Sciatic nerve (tissue), 2 donors: ENCODE measurements around the gene GANAB. TPM values are rescaled to one million over a fixed set of nuclear protein-coding genes. Genes with fewer than 3 reads are reported as not detected.
A peak's percentile ranks its signal among the peaks of the same experiment; 100 is the strongest.
"Not testable (repeated sequence)": the region's sequence is repeated elsewhere in the genome, so short reads cannot be mapped to it uniquely, and the experiment has no call there.

Source experiments
- ATAC-seq: fragments of 200-7000 bp; cut with Tn5 transposase; one replicate; pipeline ENCODE4 v1.9.1; 2020; ENCODE audit warnings: mild to moderate bottlenecking, moderate library complexity
- DNase-seq: peaks from one replicate; pipeline ENCODE4 v3.0.0-alpha.2; 2020; ENCODE audit warnings: low spot score
- intact Hi-C: fragments of 100-400 bp; cut with DNase I; formaldehyde crosslinking; loops from one replicate; pipeline ENCODE4 v1.14.2; 2022
- total RNA-seq: library from RNA; stranded (reverse); fragmentation: NEBNext Ultra II Directional; extraction: Animal tissue kit (Norgen Biotek cat#: 25700); gene quantifications from one replicate; pipeline ENCODE4 v1.2.1, GENCODE V29; 2021
- donor health status: DM: no; HTN: no; CAD: no.
- donor health status: DM: no; HTN: no; CAD: no.

Gene GANAB
- 219 TPM for total RNA-seq

DNA sequence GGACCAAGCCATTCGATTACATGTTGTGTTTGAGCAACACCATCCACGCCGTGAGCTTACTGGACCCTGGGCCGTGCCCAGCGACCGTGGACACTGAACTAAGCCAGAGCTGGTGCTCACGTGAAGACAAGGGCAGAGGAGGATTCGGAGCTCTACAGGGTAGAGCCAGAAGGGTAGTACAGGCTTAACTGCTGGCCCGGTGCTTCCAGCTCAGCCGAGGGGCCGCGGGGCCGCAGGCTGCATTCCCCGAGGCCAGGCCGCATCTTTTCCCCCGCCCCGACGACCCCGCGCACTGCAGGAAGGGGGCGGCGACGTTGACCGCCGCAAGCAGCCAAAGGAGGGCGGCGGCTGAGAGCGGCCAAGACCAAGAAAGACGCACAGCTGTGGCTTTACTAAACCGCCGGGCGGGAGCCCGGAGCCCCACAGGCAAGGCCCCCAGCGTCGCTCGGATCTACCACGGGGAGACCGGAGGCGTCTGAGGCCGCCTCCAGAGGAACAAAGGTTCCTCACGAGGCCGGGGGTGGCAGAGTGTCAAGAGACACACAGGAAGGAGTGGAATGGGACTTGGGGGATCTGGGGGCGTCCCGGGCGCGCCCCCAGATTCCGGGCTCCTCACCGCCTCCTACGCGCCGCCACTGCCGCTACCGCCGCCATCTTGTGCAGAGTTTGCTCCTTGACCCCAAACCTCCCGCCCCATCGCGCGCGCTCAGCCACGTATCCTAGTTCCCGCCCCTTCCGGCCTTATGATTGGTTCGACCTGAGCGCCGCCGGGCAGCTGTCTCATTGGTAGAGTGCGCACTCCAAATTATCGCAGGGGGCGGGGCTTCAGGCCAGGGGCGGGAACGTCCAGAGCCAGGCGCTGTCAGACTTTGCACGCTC, at the start of gene GANAB:
TSS of gene GANAB (minus strand) at position 668 of the 879 bp plus-strand sequence. CDS start at position 654, 14 bp downstream.
- intact Hi-C loops = no loop called here

DNA sequence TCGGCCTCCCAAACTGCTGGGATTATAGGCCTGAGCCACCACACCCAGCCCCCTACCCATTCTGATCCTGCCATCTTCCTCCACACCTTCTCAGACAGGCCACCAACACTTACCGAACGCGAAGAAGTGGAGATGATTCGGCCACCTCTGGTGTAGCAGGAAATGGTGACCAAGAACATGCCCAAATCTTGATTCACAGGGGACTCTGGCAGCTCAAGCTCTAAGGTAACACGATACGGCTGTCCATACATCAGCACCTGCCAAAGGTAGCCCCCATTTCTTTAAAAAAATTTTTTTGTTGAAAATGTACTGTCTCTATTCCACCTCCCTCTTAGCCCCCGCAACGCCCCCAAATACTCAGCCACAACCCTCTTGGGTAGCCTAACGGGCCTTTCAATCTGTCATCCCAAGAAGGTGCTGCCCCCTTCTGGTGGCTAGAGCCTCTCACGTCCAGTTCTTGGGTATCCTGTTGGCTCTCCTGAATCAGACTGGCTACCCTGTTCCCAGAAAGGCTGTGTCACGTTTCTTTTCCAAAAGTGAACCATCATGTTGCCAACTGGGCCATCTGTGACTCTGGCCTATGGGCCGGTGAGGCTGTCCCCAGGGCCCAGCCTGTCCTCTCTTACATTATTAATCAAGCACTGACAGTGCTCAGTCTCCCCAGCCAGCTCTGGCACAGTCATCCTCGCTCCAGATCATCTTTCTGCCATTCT, 48.2 kb upstream of the GANAB start:
- ATAC-seq (peak; percentile 82), DNase-seq (peak; percentile 88)
- intact Hi-C loops = no loop called here

More for the DNA sequence above, at the start of gene GANAB:
- ATAC-seq (peak; percentile 99), DNase-seq (peak; percentile 100)

- ATAC-seq, DNase-seq, intact Hi-C loops: not testable (repeated sequence)
Measured at GRCh38 chr11:62693624-62694023, 47.2 kb upstream of the GANAB start.

- DNase-seq (peak; percentile 89), ATAC-seq (peak; percentile 96)
- intact Hi-C loops = no loop called here
Measured at GRCh38 chr11:62689421-62690183, 43.2 kb upstream of the GANAB start, which contains the start of gene LRRN4CL. Gene LRRN4CL (minus strand): TSS chr11:62689530. CDS start chr11:62688508, 1,022 bp downstream.

- no peak for ATAC-seq
- no peak for DNase-seq
- intact Hi-C loops = no loop called here
Measured at GRCh38 chr11:62688491-62688890, 42.1 kb upstream of the GANAB start.

GRCh38 chr11:62687508-62688396, 41.3 kb upstream of the GANAB start:
- peak; percentile 52 for ATAC-seq
- intact Hi-C loops = no loop called here
- DNase-seq = no peak

DNA sequence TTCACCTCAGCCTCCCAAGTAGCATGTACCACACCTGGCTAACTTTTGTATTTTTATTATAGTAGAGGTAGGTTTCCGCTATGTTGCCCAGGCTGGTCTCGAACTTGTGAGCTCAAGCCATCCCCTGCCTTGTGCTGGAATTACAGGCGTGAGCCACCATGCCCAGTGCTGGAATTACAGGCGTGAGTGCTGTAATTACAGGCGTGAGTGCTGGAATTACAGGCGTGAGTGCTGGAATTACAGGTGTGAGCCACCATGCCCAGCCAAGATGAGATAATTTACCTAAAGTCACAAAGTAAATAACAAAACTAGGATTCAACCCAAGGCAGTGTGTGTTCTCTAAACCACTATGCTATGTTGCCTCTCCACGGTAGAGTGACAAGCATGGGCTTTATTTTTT, 36.1 kb upstream of the GANAB start:
- intact Hi-C loops = no loop called here
- DNase-seq (no peak), ATAC-seq (no peak)

DNA sequence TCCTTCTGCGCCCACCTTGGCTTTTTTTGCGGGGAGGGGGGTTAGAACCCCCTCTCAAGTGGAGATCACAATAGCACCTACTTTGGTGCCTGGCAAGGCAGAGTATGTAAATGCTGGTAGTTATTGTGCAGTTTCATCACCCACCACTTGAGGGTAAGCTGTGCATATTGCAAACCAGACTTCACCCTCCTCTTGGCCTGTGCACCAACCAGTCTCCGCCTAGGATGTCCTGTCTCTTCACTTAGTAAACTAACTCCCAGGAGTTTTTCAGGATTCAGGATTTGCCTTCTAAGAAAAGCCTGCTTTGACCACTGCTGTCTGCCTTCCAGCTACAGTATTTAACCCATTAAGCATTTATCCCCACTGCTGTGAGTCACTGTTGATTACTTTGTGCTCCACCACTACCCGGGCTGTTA, 34.4 kb upstream of the GANAB start:
- ATAC-seq (peak; percentile 72), DNase-seq (no peak)
- intact Hi-C loops = no loop called here

- intact Hi-C loops = no loop called here
- ATAC-seq (peak; percentile 94), DNase-seq (peak; percentile 94)
Measured at GRCh38 chr11:62678770-62679696, 32.6 kb upstream of the GANAB start, which contains the start of gene UBXN1. Gene UBXN1 (minus strand): TSS chr11:62679073. CDS start chr11:62678923, 150 bp downstream.

DNA sequence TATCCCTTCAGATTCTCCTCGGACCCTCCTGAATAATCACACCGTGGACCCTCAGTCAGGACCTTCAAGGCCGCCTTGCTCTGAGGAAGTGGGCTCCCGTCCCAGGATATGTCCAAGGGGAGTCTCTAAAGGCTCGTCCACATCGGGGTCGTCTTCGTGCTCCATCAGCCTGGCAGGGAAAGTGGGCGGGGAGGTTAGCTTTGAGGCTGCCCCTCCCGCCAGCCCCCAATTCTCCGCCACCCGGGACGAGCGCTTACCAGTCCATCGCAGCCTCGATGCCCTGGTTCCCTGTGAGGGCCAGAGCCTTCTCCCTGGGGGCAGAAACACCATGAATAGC, 32.0 kb upstream of the GANAB start:
- ATAC-seq = no peak
- intact Hi-C loops = no loop called here
- no peak for DNase-seq

GRCh38 chr11:62677714-62678113, 31.3 kb upstream of the GANAB start:
- DNase-seq (no peak), ATAC-seq (no peak)
- intact Hi-C loops = no loop called here

DNA sequence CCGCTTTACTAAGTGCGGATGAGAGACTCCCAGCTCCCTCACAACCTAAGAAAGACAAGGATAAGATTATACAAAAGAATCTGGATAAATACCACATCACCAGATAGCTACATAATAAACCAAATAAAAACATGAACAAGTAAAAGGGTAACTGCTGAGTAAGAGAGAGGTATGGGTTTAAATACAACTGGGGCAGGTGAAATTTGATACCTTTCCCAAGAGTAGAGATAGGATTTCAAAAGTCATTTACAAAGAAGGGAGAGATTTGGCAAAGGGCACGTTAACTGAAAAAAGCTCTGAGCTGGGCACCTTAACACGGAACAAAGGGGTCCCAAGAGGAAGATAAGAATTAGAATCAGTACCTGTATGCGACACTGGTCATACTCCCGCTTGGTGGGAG, 30.7 kb upstream of the GANAB start:
- ATAC-seq = no peak
- DNase-seq = no peak
- intact Hi-C loops = no loop called here

- intact Hi-C loops = no loop called here
- DNase-seq = no peak
- no peak for ATAC-seq
Measured at GRCh38 chr11:62676698-62677097, 30.3 kb upstream of the GANAB start.

DNA sequence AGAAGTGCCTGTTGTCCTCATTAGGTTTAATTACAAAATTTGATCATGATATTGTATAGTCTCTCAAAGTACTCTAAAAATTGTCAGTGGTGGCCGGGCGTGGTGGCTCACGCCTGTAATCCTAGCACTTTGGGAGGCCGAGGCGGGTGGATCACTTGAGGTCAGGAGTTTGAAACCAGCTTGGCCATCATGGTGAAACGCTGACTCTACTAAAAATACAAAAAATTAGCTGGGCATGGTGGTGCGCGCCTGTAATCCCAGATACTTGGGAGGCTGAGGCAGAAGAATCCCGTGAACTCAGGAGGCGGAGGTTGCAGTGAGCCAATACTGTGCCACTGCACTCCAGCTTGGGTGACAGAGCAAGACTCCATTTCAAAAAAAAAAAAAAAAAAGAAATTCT, 29.0 kb upstream of the GANAB start:
- ATAC-seq, DNase-seq, intact Hi-C loops: not testable (repeated sequence)

DNA sequence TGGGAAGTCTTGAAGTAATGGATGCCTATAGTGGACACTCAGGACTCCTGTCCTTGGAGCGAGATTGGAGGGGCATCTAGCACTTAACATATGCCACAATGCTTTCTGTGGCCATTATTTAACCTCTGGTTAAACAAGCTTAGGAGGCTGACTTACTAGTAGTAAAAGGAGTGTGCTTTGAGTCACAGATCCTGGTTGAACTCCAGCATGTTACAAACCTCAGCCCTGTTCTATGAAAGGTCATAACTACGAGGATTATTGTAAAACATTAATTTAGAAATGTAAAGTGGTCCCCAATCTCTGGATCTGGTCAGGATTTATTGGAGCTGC, 26.7 kb upstream of the GANAB start:
- intact Hi-C loops = no loop called here
- no peak for ATAC-seq

GRCh38 chr11:62671608-62672389, 25.4 kb upstream of the GANAB start, which contains the start of the genes LBHD1 and UQCC3:
Gene LBHD1 (minus strand): TSS chr11:62672267. CDS start chr11:62670031, 2,236 bp downstream.
Gene UQCC3 (plus strand): TSS chr11:62671673. CDS start chr11:62671746, 73 bp downstream.
- peak; percentile 81 for DNase-seq
- intact Hi-C loops = no loop called here
- ATAC-seq = peak; percentile 93

More for the DNA sequence above, 26.7 kb upstream of the GANAB start:
- DNase-seq = no peak
